SK-N-SH treated with all-trans-retinoic acid at 6 μM for 48 hours (cell line): Measurements from ENCODE around the gene LENG9.

Experiments used
- ATAC-seq: fragments of 200-7000 bp; cut with Tn5 transposase; 3 replicates; pipeline ENCODE4 v1.9.1; 2020; ENCODE audit warnings: mild to moderate bottlenecking, moderate library complexity
- ARNTL ChIP-seq: fragments of 450-650 bp; formaldehyde crosslinking; IDR thresholded peaks from 2 replicates; pipeline ENCODE4 v1.5.0; 2020; ENCODE audit warnings: low read depth, mild to moderate bottlenecking, moderate library complexity, borderline replicate concordance
- CREB5 ChIP-seq: fragments of 250-450 bp; sonication (Bioruptor Pico); IDR thresholded peaks from 2 replicates; pipeline ENCODE4 v1.5.1; 2020; ENCODE audit warnings: low read depth, mild to moderate bottlenecking, moderate library complexity
- CSDC2 ChIP-seq: fragments of 250-450 bp; sonication (Bioruptor Pico); IDR thresholded peaks from 2 replicates; pipeline ENCODE4 v1.5.0; 2020; ENCODE audit warnings: mild to moderate bottlenecking, moderate library complexity
- ESRRG ChIP-seq: fragments of 250-450 bp; sonication (Bioruptor Pico); IDR thresholded peaks from 2 replicates; pipeline ENCODE4 v1.6.1; 2021; ENCODE audit warnings: mild to moderate bottlenecking
- PPARA ChIP-seq: fragments of 250-450 bp; sonication (Bioruptor Pico); IDR thresholded peaks from 2 replicates; pipeline ENCODE4 v1.5.0; 2020; ENCODE audit warnings: mild to moderate bottlenecking, borderline replicate concordance
- SNAI2 ChIP-seq: fragments of 250-450 bp; sonication (Bioruptor Pico); IDR thresholded peaks from 2 replicates; pipeline ENCODE4 v1.5.0; 2020; ENCODE audit warnings: mild to moderate bottlenecking, moderate library complexity
- ZC3H10 ChIP-seq: fragments of 250-450 bp; sonication (Bioruptor Pico); IDR thresholded peaks from 2 replicates; pipeline ENCODE4 v1.5.1; 2021; ENCODE audit warnings: mild to moderate bottlenecking, moderate library complexity
- ZFP30 ChIP-seq: fragments of 450-650 bp; formaldehyde crosslinking; IDR thresholded peaks from 2 replicates; pipeline ENCODE4 v1.5.0; 2022; ENCODE audit warnings: mild to moderate bottlenecking, moderate library complexity
- ZNF70 ChIP-seq: fragments of 450-650 bp; formaldehyde crosslinking; IDR thresholded peaks from 2 replicates; pipeline ENCODE4 v1.5.0; 2020; ENCODE audit warnings: mild to moderate bottlenecking, moderate library complexity
- TF ChIP-seq, protein P1 (sequence below): fragments of 250-450 bp; sonication (Bioruptor Pico); IDR thresholded peaks from 2 replicates; pipeline ENCODE4 v1.5.0; 2020; ENCODE audit warnings: mild to moderate bottlenecking, moderate library complexity

Gene LENG9

DNA sequence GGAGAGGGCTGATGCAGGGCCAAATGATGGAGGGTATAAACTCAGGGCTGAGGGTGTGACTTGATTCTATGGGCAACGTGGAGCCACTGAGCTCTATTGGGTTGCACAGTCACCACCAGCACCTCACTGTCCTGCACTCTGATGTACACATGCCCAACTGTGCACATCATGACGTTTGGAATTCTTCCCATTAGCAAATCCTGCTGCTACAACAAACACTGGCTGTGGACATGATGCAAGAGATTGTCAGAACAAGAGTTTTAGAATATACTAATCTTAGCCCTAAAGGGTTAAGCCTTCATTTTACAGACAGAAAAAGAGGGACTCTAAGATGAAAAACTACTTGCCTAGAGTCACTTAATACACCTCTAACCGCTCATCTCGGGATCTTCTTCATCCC is 50.7 kb downstream of the LENG9 start:
- TF ChIP-seq ZFP30: no peak
- TF ChIP-seq ESRRG (CRISPR knock-in tag): no peak
- TF ChIP-seq ZNF70 (CRISPR knock-in tag): no peak
- no peak for TF ChIP-seq ARNTL (CRISPR knock-in tag)
- TF ChIP-seq ZC3H10 (CRISPR knock-in tag): no peak
- TF ChIP-seq SNAI2 (CRISPR knock-in tag): no peak
- no peak for TF ChIP-seq CREB5 (CRISPR knock-in tag)
- TF ChIP-seq, protein P1, sequence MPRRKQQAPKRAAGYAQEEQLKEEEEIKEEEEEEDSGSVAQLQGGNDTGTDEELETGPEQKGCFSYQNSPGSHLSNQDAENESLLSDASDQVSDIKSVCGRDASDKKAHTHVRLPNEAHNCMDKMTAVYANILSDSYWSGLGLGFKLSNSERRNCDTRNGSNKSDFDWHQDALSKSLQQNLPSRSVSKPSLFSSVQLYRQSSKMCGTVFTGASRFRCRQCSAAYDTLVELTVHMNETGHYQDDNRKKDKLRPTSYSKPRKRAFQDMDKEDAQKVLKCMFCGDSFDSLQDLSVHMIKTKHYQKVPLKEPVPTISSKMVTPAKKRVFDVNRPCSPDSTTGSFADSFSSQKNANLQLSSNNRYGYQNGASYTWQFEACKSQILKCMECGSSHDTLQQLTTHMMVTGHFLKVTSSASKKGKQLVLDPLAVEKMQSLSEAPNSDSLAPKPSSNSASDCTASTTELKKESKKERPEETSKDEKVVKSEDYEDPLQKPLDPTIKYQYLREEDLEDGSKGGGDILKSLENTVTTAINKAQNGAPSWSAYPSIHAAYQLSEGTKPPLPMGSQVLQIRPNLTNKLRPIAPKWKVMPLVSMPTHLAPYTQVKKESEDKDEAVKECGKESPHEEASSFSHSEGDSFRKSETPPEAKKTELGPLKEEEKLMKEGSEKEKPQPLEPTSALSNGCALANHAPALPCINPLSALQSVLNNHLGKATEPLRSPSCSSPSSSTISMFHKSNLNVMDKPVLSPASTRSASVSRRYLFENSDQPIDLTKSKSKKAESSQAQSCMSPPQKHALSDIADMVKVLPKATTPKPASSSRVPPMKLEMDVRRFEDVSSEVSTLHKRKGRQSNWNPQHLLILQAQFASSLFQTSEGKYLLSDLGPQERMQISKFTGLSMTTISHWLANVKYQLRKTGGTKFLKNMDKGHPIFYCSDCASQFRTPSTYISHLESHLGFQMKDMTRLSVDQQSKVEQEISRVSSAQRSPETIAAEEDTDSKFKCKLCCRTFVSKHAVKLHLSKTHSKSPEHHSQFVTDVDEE: no peak
- no peak for TF ChIP-seq PPARA
- TF ChIP-seq CSDC2 (CRISPR knock-in tag): no peak
- no peak for ATAC-seq
